Neutrophil (primary cell): ENCODE measurements around the gene PTCHD1.

Experiments used
- H3K27ac ChIP-seq: fragments of 200-600 bp; sonication (generic); 2 replicates; pipeline ENCODE4 v1.5.1; 2016; ENCODE audit warnings: mild to moderate bottlenecking, moderate library complexity
- H3K27me3 ChIP-seq: fragments of 200-600 bp; sonication (generic); 2 replicates; pipeline ENCODE4 v1.6.0; 2016; ENCODE audit warnings: mild to moderate bottlenecking
- H3K36me3 ChIP-seq: fragments of 200-600 bp; sonication (generic); 2 replicates; pipeline ENCODE4 v1.5.1; 2017
- H3K4me1 ChIP-seq, 2 experiments: fragments of 200-600 bp in 1 of 2; sonication (generic) in 1 of 2; 1 replicate in 1 of 2; 2 replicates in 1 of 2; pipeline versions ENCODE4 v1.5.1 to v1.6.1; 2013 to 2016; ENCODE audit warnings: low read depth in 1 of 2, low read length in 1 of 2, mild to moderate bottlenecking in 1 of 2, moderate library complexity in 1 of 2; ENCODE audit not compliant: control insufficient read depth in 1 of 2, insufficient read depth in 1 of 2
- H3K4me3 ChIP-seq, 2 experiments: fragments of 200-600 bp in 1 of 2; sonication (generic) in 1 of 2; 1 replicate in 1 of 2; 2 replicates in 1 of 2; pipeline ENCODE4 v1.5.1; 2013 to 2016; ENCODE audit warnings: low read depth in 1 of 2, low read length in 1 of 2, mild to moderate bottlenecking in 1 of 2, moderate library complexity in 1 of 2
- H3K9me3 ChIP-seq: fragments of 200-600 bp; sonication (generic); 2 replicates; pipeline ENCODE4 v1.5.1; 2016
- TF ChIP-seq, protein P1 (sequence below): fragments of 200-600 bp; sonication (generic); IDR thresholded peaks from 2 replicates; pipeline ENCODE4 v1.5.1; 2016; ENCODE audit warnings: antibody characterized with exemption

PTCHD1 gene

DNA sequence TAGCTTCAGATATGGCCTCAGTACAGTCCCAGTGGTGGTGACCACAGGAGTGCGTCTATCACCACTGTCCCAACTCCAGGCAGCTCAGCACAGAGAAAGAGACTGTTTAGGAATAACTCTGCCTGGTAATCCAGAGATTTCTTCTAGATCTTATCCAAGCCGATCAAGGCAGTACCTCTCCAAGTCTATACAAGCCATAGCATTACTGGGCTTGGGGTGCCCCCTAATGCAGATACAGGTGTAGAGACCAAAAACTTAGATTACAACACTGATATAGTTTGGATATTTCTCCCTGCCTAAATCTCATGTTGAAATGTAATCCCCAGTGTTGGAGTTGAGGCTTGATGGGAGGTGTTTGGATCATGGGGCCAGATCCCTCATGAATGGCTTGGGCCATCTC is 100.9 kb downstream of the PTCHD1 start:
- Histone ChIP-seq H3K9me3 (no peaks in the 10 kb centered on the region), H3K27ac (no peak overlapping the region), H3K4me3 (no peak overlapping the region), H3K4me1 (no peaks in the 10 kb centered on the region), H3K27me3 (no peaks in the 10 kb centered on the region), H3K36me3 (no peaks in the 10 kb centered on the region)
- TF ChIP-seq, protein P1, sequence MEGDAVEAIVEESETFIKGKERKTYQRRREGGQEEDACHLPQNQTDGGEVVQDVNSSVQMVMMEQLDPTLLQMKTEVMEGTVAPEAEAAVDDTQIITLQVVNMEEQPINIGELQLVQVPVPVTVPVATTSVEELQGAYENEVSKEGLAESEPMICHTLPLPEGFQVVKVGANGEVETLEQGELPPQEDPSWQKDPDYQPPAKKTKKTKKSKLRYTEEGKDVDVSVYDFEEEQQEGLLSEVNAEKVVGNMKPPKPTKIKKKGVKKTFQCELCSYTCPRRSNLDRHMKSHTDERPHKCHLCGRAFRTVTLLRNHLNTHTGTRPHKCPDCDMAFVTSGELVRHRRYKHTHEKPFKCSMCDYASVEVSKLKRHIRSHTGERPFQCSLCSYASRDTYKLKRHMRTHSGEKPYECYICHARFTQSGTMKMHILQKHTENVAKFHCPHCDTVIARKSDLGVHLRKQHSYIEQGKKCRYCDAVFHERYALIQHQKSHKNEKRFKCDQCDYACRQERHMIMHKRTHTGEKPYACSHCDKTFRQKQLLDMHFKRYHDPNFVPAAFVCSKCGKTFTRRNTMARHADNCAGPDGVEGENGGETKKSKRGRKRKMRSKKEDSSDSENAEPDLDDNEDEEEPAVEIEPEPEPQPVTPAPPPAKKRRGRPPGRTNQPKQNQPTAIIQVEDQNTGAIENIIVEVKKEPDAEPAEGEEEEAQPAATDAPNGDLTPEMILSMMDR: no peak

DNA sequence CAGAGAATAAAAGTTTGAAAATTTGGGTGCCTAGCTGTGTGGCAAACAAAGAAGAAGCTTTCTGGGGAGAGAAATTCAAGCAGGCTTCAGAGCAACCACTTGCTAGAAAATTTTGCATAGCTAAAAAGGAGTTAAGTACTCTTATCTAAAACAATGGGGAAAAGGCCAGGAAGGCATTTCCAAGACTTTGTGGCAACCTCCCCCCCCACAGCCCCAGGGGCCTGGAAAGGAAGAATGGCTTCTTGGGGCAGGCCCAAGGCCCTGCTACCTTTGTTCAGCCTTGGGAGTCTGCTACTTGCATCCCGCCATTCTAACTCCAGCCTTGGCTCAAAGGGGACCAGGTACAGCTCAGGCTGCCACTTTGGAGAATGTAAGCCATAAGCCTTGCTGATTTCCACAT is 102.2 kb downstream of the PTCHD1 start:
- Histone ChIP-seq H3K9me3 (no peaks in the 10 kb centered on the region), H3K4me3 (no peak overlapping the region), H3K4me1 (no peaks in the 10 kb centered on the region), H3K27ac (no peak overlapping the region), H3K36me3 (no peaks in the 10 kb centered on the region), H3K27me3 (no peaks in the 10 kb centered on the region)
- TF ChIP-seq, protein P1: no peak

DNA sequence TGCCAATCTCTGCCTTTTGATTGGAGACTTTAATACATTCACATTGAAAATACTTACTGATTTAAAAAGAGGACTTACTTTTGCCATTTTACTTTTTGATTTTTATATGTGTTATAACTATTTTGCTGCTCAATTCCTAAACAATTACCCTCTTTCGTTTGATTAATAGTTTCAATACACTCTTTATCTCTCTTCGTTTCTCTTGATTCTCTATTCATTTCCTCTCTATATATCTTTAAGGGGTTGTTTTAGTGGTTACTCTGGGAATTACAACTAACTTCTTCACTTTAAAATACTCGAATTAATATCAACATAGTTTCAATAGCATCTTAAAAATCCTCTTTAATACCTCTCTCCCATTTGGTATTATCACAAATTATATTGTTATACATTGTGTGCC is 116.6 kb downstream of the PTCHD1 start:
- TF ChIP-seq, protein P1: no peak
- no peaks in the 10 kb centered on the region for H3K9me3 ChIP-seq

More for the DNA sequence above, 116.6 kb downstream of the PTCHD1 start:
- Histone ChIP-seq H3K4me1 (no peaks in the 10 kb centered on the region), H3K27me3 (no peaks in the 10 kb centered on the region), H3K36me3 (no peaks in the 10 kb centered on the region), H3K4me3 (no peak overlapping the region), H3K27ac (no peak overlapping the region)
